NCI-H748 (cell line): Measurements from ENCODE around the gene GNAI3.
A peak's percentile ranks its signal among the peaks of the same experiment; 100 is the strongest.

Experiments used
- DNase-seq: peaks from one replicate; lab custom pipeline; 2025; ENCODE audit not compliant: unreplicated experiment; lab: John Stamatoyannopoulos, UW

GNAI3 gene

DNA sequence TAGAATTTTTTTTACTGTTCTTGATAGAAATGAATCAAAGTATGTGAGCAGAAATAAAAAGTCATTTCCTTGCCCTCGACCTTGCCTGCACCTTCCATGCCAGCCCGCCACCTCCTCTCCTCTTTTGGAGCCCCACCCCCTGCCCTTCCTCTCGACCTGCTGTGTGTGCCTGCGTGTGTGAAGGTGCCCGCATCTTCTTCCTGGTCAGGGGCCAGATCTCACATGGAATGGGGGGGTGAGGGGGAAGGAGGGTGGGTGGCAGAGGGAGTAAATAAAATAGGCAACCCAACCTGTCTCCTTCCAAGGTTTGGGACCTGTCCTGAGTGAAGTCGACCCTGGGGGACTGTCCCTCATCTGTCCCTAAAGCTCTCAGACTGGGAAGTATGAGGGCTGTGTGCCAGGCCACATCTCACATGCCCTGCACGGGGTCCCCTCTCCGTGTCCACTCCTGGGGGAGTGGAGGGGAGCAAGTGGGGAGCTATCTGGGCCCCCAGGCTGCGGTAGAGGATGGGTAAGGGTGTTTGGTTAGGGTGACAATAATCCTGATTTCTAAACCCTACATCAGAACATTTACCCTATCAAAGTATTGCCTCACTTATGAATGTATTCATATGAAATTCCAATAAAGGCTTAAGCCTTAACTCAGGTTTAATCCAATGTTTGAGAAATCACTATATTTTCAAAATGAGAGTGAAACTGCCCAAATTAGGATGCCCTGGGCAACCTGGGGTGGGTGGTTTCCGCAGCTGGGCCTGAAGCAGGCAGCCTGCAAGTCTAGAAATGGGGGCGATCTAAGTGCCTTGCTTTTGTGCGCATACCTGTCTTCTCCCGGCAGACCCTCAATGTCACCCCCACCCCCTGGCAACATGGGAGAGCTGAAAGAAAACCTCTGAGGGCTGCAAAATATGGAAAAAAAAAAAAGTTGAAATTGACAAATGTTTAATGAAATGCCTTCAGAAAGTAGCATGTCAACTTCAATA lies 86.6 kb downstream of the GNAI3 start:
- no peak for DNase-seq

GRCh38 chr1:109635862-109636200 lies 87.4 kb downstream of the GNAI3 start:
- DNase-seq: no peak

GRCh38 chr1:109636201-109636952 lies 88.0 kb downstream of the GNAI3 start:
- no peak for DNase-seq

DNA sequence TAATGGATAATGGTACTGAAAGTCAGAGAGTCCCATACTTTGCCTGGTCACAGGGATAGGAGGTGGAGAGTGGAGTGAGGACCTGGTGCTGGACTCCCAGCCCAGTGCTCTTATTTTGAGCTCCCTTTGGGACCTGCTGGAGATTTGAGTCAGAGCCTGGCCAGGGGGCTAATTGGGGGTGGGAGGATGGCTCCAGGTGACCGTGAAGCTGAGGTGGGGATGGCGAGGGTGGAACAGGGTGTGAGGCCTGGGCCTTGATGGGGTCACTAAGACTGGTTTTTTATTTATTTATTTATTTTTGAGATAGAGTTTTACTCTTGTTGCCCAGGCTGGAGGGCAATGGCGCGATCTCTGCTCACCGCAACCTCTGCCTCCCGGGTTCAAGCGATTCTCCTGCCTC lies 89.0 kb downstream of the GNAI3 start:
- no peak for DNase-seq

GRCh38 chr1:109639063-109639840 lies 90.8 kb downstream of the GNAI3 start:
- no peak for DNase-seq

DNA sequence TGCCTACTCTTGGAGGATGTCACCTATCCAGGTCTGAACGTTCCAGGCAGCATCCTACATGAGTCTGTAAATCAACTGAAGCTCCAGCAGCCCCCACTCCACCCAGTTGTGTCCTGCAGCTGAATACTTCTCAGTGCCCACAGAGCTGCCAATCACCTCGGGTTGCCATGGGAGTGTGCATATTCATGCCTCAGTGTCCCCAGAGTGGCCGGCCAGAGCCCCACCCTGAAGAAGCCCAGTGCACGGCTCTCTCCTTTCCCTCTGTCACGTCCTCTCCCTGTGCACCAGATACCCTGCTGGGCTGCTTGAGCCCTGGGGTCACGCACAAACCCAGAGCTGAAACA lies 91.4 kb downstream of the GNAI3 start:
- no peak for DNase-seq

DNA sequence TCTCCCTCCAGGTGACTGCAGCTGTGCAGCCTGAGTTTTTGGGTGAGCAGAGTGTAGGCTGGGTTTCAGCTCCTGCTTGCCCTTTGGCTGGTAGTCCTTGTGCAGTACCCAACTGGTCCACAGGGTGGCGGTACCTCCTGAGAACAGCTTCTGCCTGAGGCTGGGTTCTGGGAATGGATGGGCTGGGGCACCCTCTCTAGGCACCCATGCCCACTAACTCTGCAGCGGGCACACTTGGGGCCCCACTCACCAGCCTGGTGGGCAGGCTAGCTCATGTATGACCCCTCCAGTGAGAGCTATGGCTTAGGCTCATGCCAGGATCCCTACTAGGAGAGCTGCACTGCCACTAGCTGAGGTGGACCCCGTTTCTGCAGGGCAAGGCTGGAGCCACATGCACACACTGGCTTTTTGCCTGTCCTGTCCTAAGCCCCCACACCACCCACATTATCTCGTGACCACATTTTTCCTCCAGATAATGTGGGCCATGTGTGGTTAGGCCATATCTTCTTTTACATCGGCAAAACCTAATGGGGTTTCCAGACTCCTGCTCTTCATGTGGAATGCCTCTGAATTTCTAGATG lies 92.0 kb downstream of the GNAI3 start:
- peak; percentile 63 for DNase-seq

- DNase-seq: no peak
Observed at GRCh38 chr1:109641078-109641740, 92.8 kb downstream of the GNAI3 start.

GRCh38 chr1:109641861-109642260 lies 93.4 kb downstream of the GNAI3 start:
- no peak for DNase-seq

GRCh38 chr1:109642626-109643025 lies 94.2 kb downstream of the GNAI3 start:
- no peak for DNase-seq

GRCh38 chr1:109643385-109644230 lies 95.2 kb downstream of the GNAI3 start:
- peak; percentile 72 for DNase-seq

- DNase-seq: no peak
Observed at GRCh38 chr1:109644670-109645069, 96.3 kb downstream of the GNAI3 start.

GRCh38 chr1:109649491-109649914 lies 101.1 kb downstream of the GNAI3 start:
- peak; percentile 18 for DNase-seq

DNA sequence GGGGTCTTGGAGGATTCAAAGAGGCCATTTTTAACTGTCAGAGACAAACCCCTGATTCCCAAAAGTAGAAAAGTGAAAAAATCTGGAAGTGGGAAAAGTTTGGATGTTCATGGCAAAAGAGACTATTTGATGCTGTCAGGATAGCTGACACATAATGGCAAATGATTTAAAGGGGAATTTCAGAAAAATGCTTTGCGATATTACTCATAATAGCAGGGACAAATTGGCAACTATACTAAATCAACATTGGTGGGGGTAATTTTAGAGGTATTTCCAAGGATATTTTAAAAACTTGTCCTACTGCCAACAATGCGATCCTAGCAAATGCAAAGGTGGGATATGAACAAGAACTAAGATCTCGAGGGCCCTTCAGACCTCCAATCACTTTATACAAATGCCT lies 102.2 kb downstream of the GNAI3 start:
- no peak for DNase-seq

DNA sequence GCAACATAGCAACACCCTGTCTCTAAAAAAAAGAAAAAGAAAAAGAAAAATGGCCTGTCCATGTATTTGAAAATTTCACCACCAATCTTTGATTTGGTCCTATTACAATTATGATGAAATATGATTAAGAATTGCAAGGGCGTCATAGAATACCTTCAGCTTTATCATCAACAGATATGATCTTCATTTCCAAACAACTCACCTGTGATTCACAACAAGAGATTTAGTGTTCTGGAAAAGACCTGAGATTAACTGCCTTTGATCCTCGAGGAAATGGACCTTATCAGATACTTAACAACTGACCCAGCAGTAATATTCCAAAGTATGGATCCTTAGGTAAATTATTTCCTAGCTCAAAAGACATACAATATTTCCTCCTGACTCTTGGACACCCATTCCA lies 104.0 kb downstream of the GNAI3 start:
- DNase-seq: no peak

GRCh38 chr1:109653306-109653705 lies 104.9 kb downstream of the GNAI3 start:
- DNase-seq: no peak

GRCh38 chr1:109654519-109654918 lies 106.1 kb downstream of the GNAI3 start:
- DNase-seq: no peak

GRCh38 chr1:109655615-109656519 lies 107.5 kb downstream of the GNAI3 start, which contains the start of gene GSTM4:
Gene GSTM4 (plus strand): TSS chr1:109656099. CDS start chr1:109656390, 291 bp downstream.
- DNase-seq: peak; percentile 64
